ENCODE measurements around the gene TMOD1.
A peak's percentile ranks its signal among the peaks of the same experiment; 100 is the strongest.
"Not testable (repeated sequence)": the region's sequence is repeated elsewhere in the genome, so short reads cannot be mapped to it uniquely, and the experiment has no call there.

TMOD1 gene

GRCh38 chr9:97480749-97481148, 20.7 kb upstream of the TMOD1 start:
- H3K4me3 ChIP-seq (ENCODE audit: low read length) = no peak overlapping the region
- no peak for TF ChIP-seq ZNF274 (IDR thresholded peaks at IDR 0.05; ENCODE audit: low read depth, low read length)

GRCh38 chr9:97484134-97484533, 17.3 kb upstream of the TMOD1 start:
- TF ChIP-seq ZNF274 (IDR thresholded peaks at IDR 0.05; ENCODE audit: low read depth, low read length) = no peak
- no peak overlapping the region for H3K4me3 ChIP-seq (ENCODE audit: low read length)

GRCh38 chr9:97487107-97487506, 14.4 kb upstream of the TMOD1 start:
- TF ChIP-seq ZNF274 (IDR thresholded peaks at IDR 0.05; ENCODE audit: low read depth, low read length) = no peak
- no peak overlapping the region for H3K4me3 ChIP-seq (ENCODE audit: low read length)

- no peak overlapping the region for H3K4me3 ChIP-seq (ENCODE audit: low read length)
- TF ChIP-seq ZNF274 (IDR thresholded peaks at IDR 0.05; ENCODE audit: low read depth, low read length) = no peak
These were observed 13.6 kb upstream of the TMOD1 start for GRCh38 chr9:97487861-97488260.

GRCh38 chr9:97491216-97491999, 10.1 kb upstream of the TMOD1 start:
- TF ChIP-seq ZNF274 (IDR thresholded peaks at IDR 0.05; ENCODE audit: low read depth, low read length) = no peak
- H3K4me3 ChIP-seq (ENCODE audit: low read length) = no peak overlapping the region

- H3K4me3 ChIP-seq (ENCODE audit: low read length) = not testable (repeated sequence)
These were observed 3.7 kb upstream of the TMOD1 start for GRCh38 chr9:97497558-97498375.

- H3K4me3 ChIP-seq (ENCODE audit: low read length) = not testable (repeated sequence)
These were observed 2.6 kb upstream of the TMOD1 start for GRCh38 chr9:97498846-97499245.

GRCh38 chr9:97500263-97500662, 1.2 kb upstream of the TMOD1 start:
- TF ChIP-seq ZNF274 (IDR thresholded peaks at IDR 0.05; ENCODE audit: low read depth, low read length) = no peak
- no peak overlapping the region for H3K4me3 ChIP-seq (ENCODE audit: low read length)

- TF ChIP-seq ZNF274 (IDR thresholded peaks at IDR 0.05; ENCODE audit: low read depth, low read length) = no peak
- peak overlapping the region; percentile 12; the same call in 1 of the 2 replicates for H3K4me3 ChIP-seq (ENCODE audit: low read length)
These were observed 695 bp upstream of the TMOD1 start for GRCh38 chr9:97500765-97501176.

- peak overlapping the region; percentile 67 for H3K4me3 ChIP-seq (ENCODE audit: low read length)
- no peak for TF ChIP-seq ZNF274 (IDR thresholded peaks at IDR 0.05; ENCODE audit: low read depth, low read length)
These were observed 431 bp downstream of the TMOD1 start for GRCh38 chr9:97501972-97502221.

- H3K4me3 ChIP-seq (ENCODE audit: low read length) = peak overlapping the region; percentile 67
- no peak for TF ChIP-seq ZNF274 (IDR thresholded peaks at IDR 0.05; ENCODE audit: low read depth, low read length)
These were observed 937 bp downstream of the TMOD1 start for GRCh38 chr9:97502222-97502983.

- no peak for TF ChIP-seq ZNF274 (IDR thresholded peaks at IDR 0.05; ENCODE audit: low read depth, low read length)
- H3K4me3 ChIP-seq (ENCODE audit: low read length) = peak overlapping the region; percentile 67; the same call in 1 of the 2 replicates
These were observed 1.8 kb downstream of the TMOD1 start for GRCh38 chr9:97502984-97503861.

- no peak for TF ChIP-seq ZNF274 (IDR thresholded peaks at IDR 0.05; ENCODE audit: low read depth, low read length)
- H3K4me3 ChIP-seq (ENCODE audit: low read length) = no peak overlapping the region
These were observed 2.4 kb downstream of the TMOD1 start for GRCh38 chr9:97503862-97504210.
